Cardiac fibroblast (primary cell): Measurements from ENCODE around the gene DHH.
A peak's percentile ranks its signal among the peaks of the same experiment; 100 is the strongest.

Experiments
- DNase-seq, 2 donors: peaks; one replicate each; pipeline versions ENCODE4 v3.0.0 to v3.0.0-alpha.2; 2010; ENCODE audit warnings: low read depth in 2 of 2
- H3K4me3 ChIP-seq, 2 donors: replicated peaks in 1 of 2; 1 replicate in 1 of 2; 2 replicates in 1 of 2; pipeline ENCODE4 v1.5.1; 2011; ENCODE audit warnings: low read depth in 2 of 2, low read length in 2 of 2, mild to moderate bottlenecking in 2 of 2, moderate library complexity in 1 of 2
- TF ChIP-seq, protein P1 (sequence below): IDR thresholded peaks from one replicate; pipeline ENCODE4 v1.5.1; 2011; ENCODE audit warnings: low read depth, mild to moderate bottlenecking, low read length, inconsistent platforms

The DHH gene

DNA sequence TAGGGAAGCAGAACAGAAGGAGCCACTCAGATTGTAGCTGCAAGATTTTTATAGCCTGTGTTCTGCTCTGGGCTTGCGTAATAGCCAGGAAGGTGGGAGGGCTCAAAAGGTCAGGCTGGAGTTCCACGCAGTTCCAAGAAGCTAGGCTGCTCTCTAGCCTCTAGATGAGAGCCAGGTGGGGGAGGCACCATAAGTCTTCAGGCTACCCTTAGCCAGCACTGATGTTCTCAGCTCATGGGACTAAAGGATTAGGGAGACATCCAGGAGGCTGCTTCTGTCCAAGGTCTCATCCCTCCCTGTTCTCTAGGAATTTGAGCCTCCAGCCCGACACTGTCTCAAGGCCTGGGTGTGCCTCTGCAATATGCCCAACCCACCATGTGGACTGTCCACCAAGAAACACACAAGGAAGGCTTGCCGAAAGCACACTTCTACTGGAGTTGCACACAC is 14.4 kb upstream of the DHH start:
- peak; percentile 58 to 70 for DNase-seq
- TF ChIP-seq, protein P1, sequence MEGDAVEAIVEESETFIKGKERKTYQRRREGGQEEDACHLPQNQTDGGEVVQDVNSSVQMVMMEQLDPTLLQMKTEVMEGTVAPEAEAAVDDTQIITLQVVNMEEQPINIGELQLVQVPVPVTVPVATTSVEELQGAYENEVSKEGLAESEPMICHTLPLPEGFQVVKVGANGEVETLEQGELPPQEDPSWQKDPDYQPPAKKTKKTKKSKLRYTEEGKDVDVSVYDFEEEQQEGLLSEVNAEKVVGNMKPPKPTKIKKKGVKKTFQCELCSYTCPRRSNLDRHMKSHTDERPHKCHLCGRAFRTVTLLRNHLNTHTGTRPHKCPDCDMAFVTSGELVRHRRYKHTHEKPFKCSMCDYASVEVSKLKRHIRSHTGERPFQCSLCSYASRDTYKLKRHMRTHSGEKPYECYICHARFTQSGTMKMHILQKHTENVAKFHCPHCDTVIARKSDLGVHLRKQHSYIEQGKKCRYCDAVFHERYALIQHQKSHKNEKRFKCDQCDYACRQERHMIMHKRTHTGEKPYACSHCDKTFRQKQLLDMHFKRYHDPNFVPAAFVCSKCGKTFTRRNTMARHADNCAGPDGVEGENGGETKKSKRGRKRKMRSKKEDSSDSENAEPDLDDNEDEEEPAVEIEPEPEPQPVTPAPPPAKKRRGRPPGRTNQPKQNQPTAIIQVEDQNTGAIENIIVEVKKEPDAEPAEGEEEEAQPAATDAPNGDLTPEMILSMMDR, result no peak
- peak overlapping the region; percentile 93 to 95 for H3K4me3 ChIP-seq

DNA sequence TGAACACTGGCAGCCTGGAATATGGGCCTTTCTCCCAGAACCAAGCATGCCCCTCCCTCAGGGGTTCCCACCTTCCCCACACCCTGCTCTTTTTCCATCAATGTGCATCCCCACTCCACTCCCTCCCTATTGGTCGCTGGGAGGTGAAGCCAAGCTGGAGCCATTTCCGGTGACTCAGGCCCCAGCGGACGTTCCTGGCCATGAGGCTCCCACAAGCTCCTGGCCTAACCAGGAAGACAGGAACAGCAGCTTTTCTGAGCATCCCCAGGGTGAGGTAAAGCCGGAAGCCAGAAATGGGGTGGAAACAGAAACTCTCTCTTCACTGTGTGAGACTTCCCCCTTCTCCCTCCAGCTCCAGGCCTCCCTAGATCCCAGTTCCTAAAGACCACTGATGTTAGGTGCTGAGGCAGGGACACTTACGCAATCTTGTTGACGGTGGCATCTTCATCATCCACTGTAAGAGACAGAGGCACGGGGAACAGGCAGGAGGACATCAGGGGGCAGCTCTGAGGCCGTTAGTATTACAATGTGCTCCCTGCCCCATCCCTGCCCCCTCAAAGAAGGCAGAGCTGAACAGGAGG is 11.0 kb upstream of the DHH start:
- TF ChIP-seq, protein P1, result no peak
- peak; percentile 55 to 80 for DNase-seq

DNA sequence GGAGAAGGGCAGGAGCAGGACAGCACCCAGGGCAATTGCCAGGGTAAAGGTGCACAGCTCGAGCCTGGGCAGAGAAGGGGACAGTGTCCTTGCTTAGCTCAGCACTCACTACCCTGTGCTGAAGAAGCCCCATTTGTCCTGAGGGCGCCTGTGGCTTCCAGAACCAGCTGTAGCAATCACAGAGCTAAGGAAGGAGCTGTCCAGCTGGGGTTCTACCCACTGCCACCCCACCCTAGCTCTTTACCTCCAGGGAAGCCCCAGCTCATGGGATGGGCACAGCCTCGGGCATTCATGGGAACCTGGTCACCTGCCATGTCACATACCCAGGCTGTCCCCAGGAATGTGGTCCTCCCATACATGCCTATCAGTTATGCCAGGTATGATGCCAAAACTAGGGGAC is 10.2 kb upstream of the DHH start:
- TF ChIP-seq, protein P1, result no peak
- DNase-seq, result no peak
- H3K4me3 ChIP-seq, result no peak overlapping the region

More for the DNA sequence above, 11.0 kb upstream of the DHH start:
- H3K4me3 ChIP-seq, result no peak overlapping the region

GRCh38 chr12:49100380-49100779 is 5.8 kb upstream of the DHH start:
- TF ChIP-seq, protein P1, result no peak
- H3K4me3 ChIP-seq, result no peak overlapping the region

DNA sequence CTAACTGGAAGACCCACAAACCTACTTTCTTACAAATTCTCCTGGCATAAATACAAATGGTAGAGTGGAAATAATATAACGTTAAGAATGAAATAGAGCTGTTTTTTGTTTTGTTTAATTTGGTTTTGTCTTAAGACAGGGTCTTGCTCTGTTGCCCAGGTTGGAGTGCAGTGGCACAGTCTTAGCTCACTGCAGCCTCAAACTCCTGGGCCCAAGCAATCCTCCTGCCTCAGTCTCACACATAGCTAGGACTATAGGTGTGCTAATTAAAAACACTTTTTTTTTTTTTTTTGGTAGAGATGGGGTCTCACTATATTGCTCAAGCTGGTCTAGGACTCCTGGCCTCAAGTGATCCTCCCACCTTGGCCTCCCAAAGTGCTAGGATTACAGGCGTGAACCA is 4.1 kb upstream of the DHH start:
- no peak for DNase-seq
- TF ChIP-seq, protein P1, result no peak
- no peak overlapping the region for H3K4me3 ChIP-seq

More at GRCh38 chr12:49100380-49100779, 5.8 kb upstream of the DHH start:
- no peak for DNase-seq

- H3K4me3 ChIP-seq, result no peak overlapping the region
- peak; percentile 58 to 63 for DNase-seq
- TF ChIP-seq, protein P1, result peak; percentile 92
Measured at GRCh38 chr12:49098035-49098451, 3.4 kb upstream of the DHH start.

GRCh38 chr12:49097381-49097780 is 2.8 kb upstream of the DHH start:
- H3K4me3 ChIP-seq, result no peak overlapping the region
- DNase-seq, result no peak
- TF ChIP-seq, protein P1, result no peak
